DMS 273 treated with DMSO at 0.1 percent for 48 hours (cell line): ENCODE results near the gene SCCPDH.
"Not testable (repeated sequence)": the region's sequence is repeated elsewhere in the genome, so short reads cannot be mapped to it uniquely, and the experiment has no call there.

Experiments
- DNase-seq: peaks from one replicate; lab custom pipeline; 2025; lab: John Stamatoyannopoulos, UW

SCCPDH gene

GRCh38 chr1:246705368-246705767 lies 18.8 kb upstream of the SCCPDH start:
- no peak for DNase-seq

- no peak for DNase-seq
Observed at GRCh38 chr1:246708166-246708565, 16.0 kb upstream of the SCCPDH start.

GRCh38 chr1:246709196-246709595 lies 15.0 kb upstream of the SCCPDH start:
- DNase-seq = no peak

- no peak for DNase-seq
Observed at GRCh38 chr1:246709835-246710234, 14.4 kb upstream of the SCCPDH start.

GRCh38 chr1:246711548-246712003 lies 12.6 kb upstream of the SCCPDH start:
- no peak for DNase-seq

- DNase-seq = not testable (repeated sequence)
Observed at GRCh38 chr1:246712428-246712827, 11.8 kb upstream of the SCCPDH start.

GRCh38 chr1:246719361-246719760 lies 4.8 kb upstream of the SCCPDH start:
- DNase-seq = not testable (repeated sequence)

- DNase-seq = not testable (repeated sequence)
Observed at GRCh38 chr1:246720814-246721213, 3.4 kb upstream of the SCCPDH start.

GRCh38 chr1:246722720-246723119 lies 1.5 kb upstream of the SCCPDH start:
- DNase-seq = no peak

- DNase-seq = peak; percentile 60
Observed at GRCh38 chr1:246724731-246725095, 504 bp downstream of the SCCPDH start.

GRCh38 chr1:246725191-246725590 lies 982 bp downstream of the SCCPDH start:
- DNase-seq = no peak

- DNase-seq = no peak
Observed at GRCh38 chr1:246726255-246726679, 2.1 kb downstream of the SCCPDH start.

- no peak for DNase-seq
Observed at GRCh38 chr1:246726881-246727280, 2.7 kb downstream of the SCCPDH start.

GRCh38 chr1:246727594-246727993 lies 3.4 kb downstream of the SCCPDH start:
- no peak for DNase-seq

- no peak for DNase-seq
Observed at GRCh38 chr1:246728311-246728710, 4.1 kb downstream of the SCCPDH start.

- not testable (repeated sequence) for DNase-seq
Observed at GRCh38 chr1:246729040-246729439, 4.8 kb downstream of the SCCPDH start.

GRCh38 chr1:246730839-246731238 lies 6.6 kb downstream of the SCCPDH start:
- no peak for DNase-seq

GRCh38 chr1:246731873-246732272 lies 7.7 kb downstream of the SCCPDH start:
- not testable (repeated sequence) for DNase-seq

GRCh38 chr1:246733704-246734103 lies 9.5 kb downstream of the SCCPDH start:
- DNase-seq = no peak

- no peak for DNase-seq
Observed at GRCh38 chr1:246734866-246735265, 10.7 kb downstream of the SCCPDH start.

- DNase-seq = no peak
Observed at GRCh38 chr1:246735735-246736134, 11.5 kb downstream of the SCCPDH start.

- no peak for DNase-seq
Observed at GRCh38 chr1:246742396-246742795, 18.2 kb downstream of the SCCPDH start.

GRCh38 chr1:246746155-246746554 lies 21.9 kb downstream of the SCCPDH start:
- DNase-seq = not testable (repeated sequence)

- DNase-seq = no peak
Observed at GRCh38 chr1:246748006-246748405, 23.8 kb downstream of the SCCPDH start.

- no peak for DNase-seq
Observed at GRCh38 chr1:246748867-246749266, 24.7 kb downstream of the SCCPDH start.
